ENCODE data around the gene TMEM187.

TMEM187 gene

GRCh38 chrX:153972368-153973126 lies at the start of gene TMEM187:
TMEM187 (plus strand) TSS chrX:153972754; CDS start chrX:153982063, 9,309 bp downstream.
- DNase-seq: peak; percentile 39 to 52

GRCh38 chrX:153922932-153923857 lies 49.4 kb upstream of the TMEM187 start:
- peak; percentile 13 to 58 for DNase-seq

GRCh38 chrX:153924149-153924861 lies 48.2 kb upstream of the TMEM187 start:
- no peak for DNase-seq

- DNase-seq: no peak
Measured at GRCh38 chrX:153925387-153925738, 47.2 kb upstream of the TMEM187 start.

GRCh38 chrX:153925739-153926551 lies 46.6 kb upstream of the TMEM187 start, which contains the start of gene ARHGAP4:
ARHGAP4 (minus strand) TSS chrX:153926264; CDS start chrX:153926202, 62 bp downstream.
- DNase-seq: no peak

- no peak for DNase-seq
Measured at GRCh38 chrX:153926552-153926857, 46.0 kb upstream of the TMEM187 start.

- DNase-seq: no peak
Measured at GRCh38 chrX:153926858-153927671, 45.5 kb upstream of the TMEM187 start.

- DNase-seq: no peak
Measured at GRCh38 chrX:153927672-153927921, 45.0 kb upstream of the TMEM187 start.

GRCh38 chrX:153927922-153928760 lies 44.4 kb upstream of the TMEM187 start:
- DNase-seq: peak; percentile 65 to 77

- no peak for DNase-seq
Measured at GRCh38 chrX:153928846-153929245, 43.7 kb upstream of the TMEM187 start.

GRCh38 chrX:153929576-153929975 lies 43.0 kb upstream of the TMEM187 start:
- no peak for DNase-seq

GRCh38 chrX:153930011-153930910 lies 42.3 kb upstream of the TMEM187 start:
- DNase-seq: no peak

GRCh38 chrX:153931151-153931550 lies 41.4 kb upstream of the TMEM187 start:
- DNase-seq: no peak

GRCh38 chrX:153931748-153932147 lies 40.8 kb upstream of the TMEM187 start:
- no peak for DNase-seq

- DNase-seq: no peak
Measured at GRCh38 chrX:153932220-153932915, 40.2 kb upstream of the TMEM187 start.

- DNase-seq: no peak
Measured at GRCh38 chrX:153933748-153934147, 38.8 kb upstream of the TMEM187 start.

- no peak for DNase-seq
Measured at GRCh38 chrX:153934148-153934761, 38.3 kb upstream of the TMEM187 start.

GRCh38 chrX:153934762-153935325 lies 37.7 kb upstream of the TMEM187 start, which contains the start of gene NAA10:
NAA10 (minus strand) TSS chrX:153935037; CDS start chrX:153934904, 133 bp downstream.
- peak in 1 of 2 experiments; percentile 4 for DNase-seq
